HG02623 (cell line): ENCODE results near the gene IFITM5.
"Not testable (repeated sequence)": the region's sequence is repeated elsewhere in the genome, so short reads cannot be mapped to it uniquely, and the experiment has no call there.

Source experiments
- ATAC-seq: cut with Tn5 transposase; IDR thresholded peaks from one replicate; pipeline ENCODE4 v1.9.1; 2021; ENCODE audit warnings: moderate library complexity; ENCODE audit not compliant: unreplicated experiment

The IFITM5 gene

GRCh38 chr11:299081-299891, at the start of gene IFITM5:
TSS of gene IFITM5 (minus strand) at chr11:299526. CDS start at chr11:299490, 36 bp downstream.
- ATAC-seq = no peak

GRCh38 chr11:346529-346928, 47.2 kb upstream of the IFITM5 start:
- no peak for ATAC-seq

GRCh38 chr11:344836-345578, 45.7 kb upstream of the IFITM5 start:
- no peak for ATAC-seq

GRCh38 chr11:342328-342727, 43.0 kb upstream of the IFITM5 start:
- ATAC-seq = no peak

- ATAC-seq = no peak
These were observed 41.5 kb upstream of the IFITM5 start for GRCh38 chr11:340539-341512.

- ATAC-seq = no peak
These were observed 40.6 kb upstream of the IFITM5 start for GRCh38 chr11:339963-340362.

- no peak for ATAC-seq
These were observed 38.4 kb upstream of the IFITM5 start for GRCh38 chr11:337711-338110.

GRCh38 chr11:336659-337198, 37.4 kb upstream of the IFITM5 start:
- no peak for ATAC-seq

GRCh38 chr11:335779-336658, 36.7 kb upstream of the IFITM5 start:
- no peak for ATAC-seq

GRCh38 chr11:334264-334994, 35.1 kb upstream of the IFITM5 start:
- ATAC-seq = no peak

- ATAC-seq = not testable (repeated sequence)
These were observed 34.4 kb upstream of the IFITM5 start for GRCh38 chr11:333616-334263.

GRCh38 chr11:332651-333480, 33.5 kb upstream of the IFITM5 start:
- ATAC-seq = no peak

GRCh38 chr11:331358-332060, 32.2 kb upstream of the IFITM5 start:
- no peak for ATAC-seq

- ATAC-seq = no peak
These were observed 31.5 kb upstream of the IFITM5 start for GRCh38 chr11:330694-331357.

GRCh38 chr11:330307-330693, 31.0 kb upstream of the IFITM5 start:
- ATAC-seq = no peak

GRCh38 chr11:329886-330253, 30.5 kb upstream of the IFITM5 start:
- ATAC-seq = no peak
